OCI-LY3 (cell line): ENCODE measurements around the gene KLHL35.

Source experiments
- H2AFZ ChIP-seq: fragments of 200-600, 300-600 bp; shearing (Covaris generic); 2 replicates; pipeline ENCODE4 v1.6.0; 2014; ENCODE audit warnings: antibody characterized with exemption, low read depth, low read length
- H3K27ac ChIP-seq: fragments of 200-600, 300-600 bp; sonication (generic); 2 replicates; pipeline ENCODE4 v1.5.1; 2014; ENCODE audit warnings: mild to moderate bottlenecking, low read length, moderate library complexity, mixed read lengths
- H3K27me3 ChIP-seq: fragments of 200-600, 300-600 bp; sonication (generic); 2 replicates; pipeline ENCODE4 v1.6.1; 2014; ENCODE audit warnings: low read depth, low read length, mixed read lengths
- H3K36me3 ChIP-seq: fragments of 200-600, 300-600 bp; sonication (generic); replicated peaks from 2 replicates; pipeline ENCODE3; 2014; ENCODE audit warnings: low read depth, low read length, mixed read lengths
- H3K4me1 ChIP-seq: fragments of 300-600, 200-600 bp; sonication (generic); 2 replicates; pipeline ENCODE4 v1.6.1; 2014; ENCODE audit warnings: low read length, mixed read lengths
- H3K4me2 ChIP-seq: fragments of 200-600, 300-600 bp; sonication (generic); 2 replicates; pipeline ENCODE4 v1.6.1; 2014; ENCODE audit warnings: low read length, mixed read lengths
- H3K4me3 ChIP-seq: fragments of 300-600, 200-600 bp; sonication (generic); 2 replicates; pipeline ENCODE4 v1.5.1; 2014; ENCODE audit warnings: antibody characterized with exemption, mild to moderate bottlenecking, low read length, moderate library complexity
- H3K79me2 ChIP-seq: fragments of 300-600, 200-600 bp; shearing (Covaris generic); 2 replicates; pipeline ENCODE4 v1.6.1; 2014; ENCODE audit warnings: mild to moderate bottlenecking, low read length, mixed read lengths
- H3K9ac ChIP-seq: fragments of 300-600, 200-600 bp; shearing (Covaris generic); 2 replicates; pipeline ENCODE4 v1.6.0; 2014; ENCODE audit warnings: mild to moderate bottlenecking, low read length, moderate library complexity
- H3K9me3 ChIP-seq: fragments of 200-600, 300-600 bp; shearing (Covaris generic); 2 replicates; pipeline ENCODE4 v1.6.1; 2014; ENCODE audit warnings: low read length, mixed read lengths; ENCODE audit not compliant: insufficient read depth
- H4K20me1 ChIP-seq: fragments of 200-600, 300-600 bp; sonication (generic); 2 replicates; pipeline ENCODE4 v1.6.1; 2016; ENCODE audit warnings: low read length, mixed read lengths; ENCODE audit not compliant: insufficient read depth
- CTCF ChIP-seq: fragments of 200-600, 300-600 bp; sonication (generic); IDR thresholded peaks from 2 replicates; pipeline ENCODE4 v1.5.1; 2014; ENCODE audit warnings: antibody characterized with exemption, low read length, low read depth
- EZH2phosphoT487 ChIP-seq: fragments of 200-600 bp; shearing (Covaris generic); IDR thresholded peaks from 2 replicates; pipeline ENCODE4 v1.6.1; 2018; ENCODE audit warnings: antibody characterized with exemption, mixed run types, low read depth

Gene KLHL35

GRCh38 chr11:75429902-75430713 is 2.9 kb downstream of the KLHL35 start:
- Histone ChIP-seq H3K27ac (no peak overlapping the region), H3K9ac (no peak overlapping the region)

GRCh38 chr11:75429641-75429901 is 3.4 kb downstream of the KLHL35 start:
- Histone ChIP-seq H4K20me1 (no peaks in the 10 kb centered on the region), H3K27ac (no peak overlapping the region), H2AFZ (no peak overlapping the region), H3K9ac (no peak overlapping the region), H3K4me1 (0 out of 2 replicates have a peak, but pooled peaks cover 4% of the 10 kb centered on the region), H3K4me3 (no peak overlapping the region), H3K27me3 (peaks cover 21% of the 10 kb centered on the region), H3K79me2 (no peaks in the 10 kb centered on the region), H3K4me2 (no peak overlapping the region), H3K36me3 (no peaks in the 10 kb centered on the region), H3K9me3 (no peaks in the 10 kb centered on the region)
- TF ChIP-seq EZH2phosphoT487 (no peak), CTCF (no peak)

More at GRCh38 chr11:75429902-75430713, 2.9 kb downstream of the KLHL35 start:
- no peak overlapping the region for H3K4me3 ChIP-seq
- H3K79me2 ChIP-seq = no peaks in the 10 kb centered on the region
- no peaks in the 10 kb centered on the region for H4K20me1 ChIP-seq
- no peak for TF ChIP-seq CTCF
- TF ChIP-seq EZH2phosphoT487 = no peak
- H3K27me3 ChIP-seq = peaks cover 21% of the 10 kb centered on the region
- no peaks in the 10 kb centered on the region for H3K9me3 ChIP-seq
- H3K36me3 ChIP-seq = no peaks in the 10 kb centered on the region
- no peak overlapping the region for H3K4me2 ChIP-seq
- H3K4me1 ChIP-seq = 0 out of 2 replicates have a peak, but pooled peaks cover 4% of the 10 kb centered on the region
- no peak overlapping the region for H2AFZ ChIP-seq

- Histone ChIP-seq H3K4me3 (peak overlapping the region; percentile 77), H3K27me3 (peaks cover 21% of the 10 kb centered on the region), H3K9me3 (no peaks in the 10 kb centered on the region), H3K4me1 (0 out of 2 replicates have a peak, but pooled peaks cover 4% of the 10 kb centered on the region), H3K27ac (no peak overlapping the region), H3K4me2 (peak overlapping the region; percentile 61), H3K9ac (no peak overlapping the region), H2AFZ (no peak overlapping the region), H3K36me3 (no peaks in the 10 kb centered on the region), H4K20me1 (no peaks in the 10 kb centered on the region), H3K79me2 (no peaks in the 10 kb centered on the region)
- TF ChIP-seq EZH2phosphoT487 = no peak
- TF ChIP-seq CTCF = no peak
Observed at GRCh38 chr11:75428989-75429640, 3.9 kb downstream of the KLHL35 start.

- H3K27me3 ChIP-seq = peaks cover 21% of the 10 kb centered on the region
- H2AFZ ChIP-seq = peak overlapping the region; percentile 69; the same call in 1 of the 2 replicates
- H3K4me2 ChIP-seq = peak overlapping the region; percentile 61
- no peaks in the 10 kb centered on the region for H4K20me1 ChIP-seq
- H3K27ac ChIP-seq = no peak overlapping the region
- no peak for TF ChIP-seq CTCF
- no peak for TF ChIP-seq EZH2phosphoT487
- H3K79me2 ChIP-seq = no peaks in the 10 kb centered on the region
- peak overlapping the region; percentile 48 for H3K9ac ChIP-seq
- H3K4me1 ChIP-seq = 0 out of 2 replicates have a peak, but pooled peaks cover 4% of the 10 kb centered on the region
- peak overlapping the region; percentile 77 for H3K4me3 ChIP-seq
- H3K36me3 ChIP-seq = no peaks in the 10 kb centered on the region
- no peaks in the 10 kb centered on the region for H3K9me3 ChIP-seq
Observed at GRCh38 chr11:75428281-75428724, 4.7 kb downstream of the KLHL35 start.
